Thyroid gland (tissue), 4 donors: ENCODE data around the gene OXLD1. TPM values are rescaled to one million over a fixed set of nuclear protein-coding genes. Genes with fewer than 3 reads are reported as not detected.
A peak's percentile ranks its signal among the peaks of the same experiment; 100 is the strongest.

Experiments used
- DNase-seq, 2 donors: peaks; one replicate each; pipeline ENCODE4 v3.0.0-alpha.2; 2019
- H3K27ac ChIP-seq, 3 donors: fragments of 200-600 bp; sonication (generic); 1 replicate in 2 of 3; 2 replicates in 1 of 3; pipeline ENCODE4 v1.5.1; 2016 to 2019; ENCODE audit warnings: mild to moderate bottlenecking in 1 of 3, moderate library complexity in 1 of 3
- H3K27me3 ChIP-seq: fragments of 200-600 bp; sonication (generic); one replicate; pipeline ENCODE4 v1.5.1; 2019
- H3K36me3 ChIP-seq, 2 donors: fragments of 200-600 bp; sonication (generic); one replicate each; pipeline ENCODE4 v1.5.1; 2016 to 2019
- H3K4me1 ChIP-seq, 2 donors: fragments of 200-600 bp; sonication (generic); one replicate each; pipeline ENCODE4 v1.5.1; 2017 to 2019
- H3K4me3 ChIP-seq, 3 donors: fragments of 200-600 bp; sonication (generic); replicated peaks in 1 of 3; 1 replicate in 2 of 3; 2 replicates in 1 of 3; pipeline ENCODE4 v1.5.1; 2016; ENCODE audit warnings: mild to moderate bottlenecking in 1 of 3
- H3K9me3 ChIP-seq: fragments of 200-600 bp; sonication (generic); one replicate; pipeline ENCODE4 v1.5.1; 2017
- POLR2A ChIP-seq, 2 donors: fragments of 450-650 bp; IDR thresholded peaks; one replicate each; pipeline ENCODE4 v1.6.1; 2017; ENCODE audit warnings: antibody characterized with exemption in 2 of 2, mild to moderate bottlenecking in 2 of 2, moderate library complexity in 1 of 2
- WGBS, 2 donors: methylation state at CpG; one replicate each; pipeline ENCODE4 v1.1.5; 2017; 5-methylcytosine and 5-hydroxymethylcytosine counted together
- intact Hi-C: fragments of 100-400 bp; cut with DNase I; formaldehyde crosslinking; loops from one replicate; pipeline ENCODE4 v1.15.1; 2023
- total RNA-seq, 4 donors: library from RNA; depleted of rRNA; stranded (reverse); fragments of >200 nt; gene quantifications; one replicate each; pipeline ENCODE4 v1.2.3, GENCODE V29; 2016
- TF ChIP-seq, protein P1 (sequence below), 6 experiments: fragments of 200-600 bp in 3 of 6; fragments of 450-650 bp in 3 of 6; sonication (generic) in 3 of 6; IDR thresholded peaks; one replicate each; pipeline ENCODE4 v1.5.1; 2016 to 2019; ENCODE audit warnings: antibody characterized with exemption in 6 of 6, mild to moderate bottlenecking in 2 of 6, inconsistent platforms in 1 of 6, moderate library complexity in 1 of 6

Gene OXLD1
- total RNA-seq, 4 donors from 2014 or later = 20.5 to 46.3 (median 34.2) TPM

DNA sequence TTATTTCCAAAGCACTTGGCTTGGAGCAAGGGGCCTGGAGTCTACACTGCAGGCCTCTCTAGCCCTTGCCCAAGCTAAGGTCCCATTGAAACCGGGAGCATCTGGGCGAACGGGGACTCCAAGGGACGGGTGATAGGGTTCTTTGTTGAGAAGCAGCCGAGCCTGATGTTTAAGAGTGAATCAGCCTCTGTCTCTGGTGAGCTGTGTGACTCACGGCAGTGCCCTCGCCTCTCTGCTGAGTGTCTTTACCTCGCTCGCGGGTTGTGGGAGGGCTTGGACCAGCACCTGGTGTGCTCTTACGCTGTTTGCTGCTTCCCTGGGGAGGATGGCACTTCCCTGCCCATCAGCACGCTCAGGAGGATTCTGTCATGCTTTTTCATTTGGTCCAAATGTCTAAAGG is 18.7 kb upstream of the OXLD1 start:
- 81% methylated on average over 7 to 11 of the region's 12 CpGs for WGBS, 2 donors
- Histone ChIP-seq H3K27me3 (no peaks in the 10 kb centered on the region), H3K27ac (no peak overlapping the region), H3K4me3 (peak overlapping the region in 1 of 3 donors; percentile 72), H3K4me1 (peaks cover 19 to 26% of the 10 kb centered on the region in 2 donors), H3K9me3 (no peaks in the 10 kb centered on the region), H3K36me3 (peaks cover 37 to 39% of the 10 kb centered on the region in 2 donors)
- intact Hi-C loops = no loop called here
- TF ChIP-seq, protein P1, sequence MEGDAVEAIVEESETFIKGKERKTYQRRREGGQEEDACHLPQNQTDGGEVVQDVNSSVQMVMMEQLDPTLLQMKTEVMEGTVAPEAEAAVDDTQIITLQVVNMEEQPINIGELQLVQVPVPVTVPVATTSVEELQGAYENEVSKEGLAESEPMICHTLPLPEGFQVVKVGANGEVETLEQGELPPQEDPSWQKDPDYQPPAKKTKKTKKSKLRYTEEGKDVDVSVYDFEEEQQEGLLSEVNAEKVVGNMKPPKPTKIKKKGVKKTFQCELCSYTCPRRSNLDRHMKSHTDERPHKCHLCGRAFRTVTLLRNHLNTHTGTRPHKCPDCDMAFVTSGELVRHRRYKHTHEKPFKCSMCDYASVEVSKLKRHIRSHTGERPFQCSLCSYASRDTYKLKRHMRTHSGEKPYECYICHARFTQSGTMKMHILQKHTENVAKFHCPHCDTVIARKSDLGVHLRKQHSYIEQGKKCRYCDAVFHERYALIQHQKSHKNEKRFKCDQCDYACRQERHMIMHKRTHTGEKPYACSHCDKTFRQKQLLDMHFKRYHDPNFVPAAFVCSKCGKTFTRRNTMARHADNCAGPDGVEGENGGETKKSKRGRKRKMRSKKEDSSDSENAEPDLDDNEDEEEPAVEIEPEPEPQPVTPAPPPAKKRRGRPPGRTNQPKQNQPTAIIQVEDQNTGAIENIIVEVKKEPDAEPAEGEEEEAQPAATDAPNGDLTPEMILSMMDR (IDR thresholded peaks at IDR 0.05) = no peak
- no peak for TF ChIP-seq POLR2A (IDR thresholded peaks at IDR 0.05)
- no peak for DNase-seq

GRCh38 chr17:81684442-81684911 is 18.1 kb upstream of the OXLD1 start:
- H3K27me3 ChIP-seq = no peaks in the 10 kb centered on the region
- peaks cover 19 to 26% of the 10 kb centered on the region in 2 donors for H3K4me1 ChIP-seq
- intact Hi-C loops = no loop called here
- 4 to 8% methylated on average over 8 to 15 of the region's 16 CpGs for whole genome bisulfite sequencing, 2 donors
- no peak for TF ChIP-seq POLR2A (IDR thresholded peaks at IDR 0.05)
- TF ChIP-seq, protein P1 (IDR thresholded peaks at IDR 0.05) = no peak
- peak overlapping the region in 2 of 3 donors; percentile 25 to 55 for H3K27ac ChIP-seq
- H3K36me3 ChIP-seq = peaks cover 34 to 35% of the 10 kb centered on the region in 2 donors
- no peaks in the 10 kb centered on the region for H3K9me3 ChIP-seq
- DNase-seq = no peak
- H3K4me3 ChIP-seq = peak overlapping the region; percentile 44 to 81 (median 72)

DNA sequence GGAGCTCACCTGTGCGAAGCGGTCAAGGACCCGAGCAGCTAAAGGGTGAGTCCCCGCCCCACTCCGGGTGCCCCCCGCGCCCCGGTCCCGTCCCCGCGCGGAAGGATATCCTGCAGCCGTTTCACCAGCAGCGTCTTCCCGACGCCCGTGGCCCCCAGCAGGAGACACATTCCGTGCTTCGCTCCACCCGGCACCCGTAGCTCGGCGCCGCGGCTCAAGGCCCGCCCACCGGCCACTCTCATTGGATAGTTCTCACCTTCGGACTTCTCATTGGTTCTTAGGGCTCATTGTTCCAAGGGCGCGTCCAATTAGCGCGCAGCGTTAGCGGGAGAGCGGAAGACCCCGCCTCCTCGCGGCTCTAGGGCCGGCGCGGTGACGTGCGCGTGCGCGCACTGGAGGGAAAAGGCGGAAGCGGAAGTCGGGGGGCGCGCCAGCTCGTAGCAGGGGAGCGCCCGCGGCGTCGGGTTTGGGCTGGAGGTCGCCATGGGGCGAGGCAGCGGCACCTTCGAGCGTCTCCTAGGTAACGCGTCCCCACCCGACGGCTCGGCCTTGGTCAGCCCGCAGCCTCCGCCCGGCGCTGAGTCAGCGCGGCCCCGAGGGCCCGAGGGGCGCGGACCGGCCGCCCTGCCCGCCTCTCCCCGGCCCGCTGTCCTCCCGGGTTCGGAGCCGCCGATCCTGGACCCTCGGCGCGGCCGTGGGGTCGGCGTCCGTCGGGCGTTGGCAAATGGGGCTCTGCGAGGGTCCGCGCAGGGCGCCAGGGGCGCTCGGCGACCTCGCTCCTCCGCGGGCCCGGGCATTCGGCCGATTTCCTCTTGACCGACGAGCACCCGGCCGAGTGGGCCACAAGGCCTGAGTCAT is 17.4 kb upstream of the OXLD1 start, which contains the start of the genes ARL16 and HGS:
TSS of gene ARL16 (minus strand) at position 214 of the 858 bp plus-strand sequence. CDS start at position 170, 44 bp downstream.
TSS of gene HGS (plus strand) at position 428 of the 858 bp plus-strand sequence. CDS start at position 484, 56 bp downstream.
- Histone ChIP-seq H3K36me3 (peaks cover 27 to 29% of the 10 kb centered on the region in 2 donors), H3K4me1 (peaks cover 19 to 26% of the 10 kb centered on the region in 2 donors), H3K27me3 (no peaks in the 10 kb centered on the region), H3K9me3 (no peaks in the 10 kb centered on the region), H3K4me3 (peak within 1 kb of the TSS; percentile 44 to 81 (median 72)), H3K27ac (peak within 1 kb of the TSS in 2 of 3 donors; percentile 55 to 88)
- TF ChIP-seq, protein P1 (IDR thresholded peaks at IDR 0.05) = no peak
- peak in 1 of 2 donors; percentile 71 for TF ChIP-seq POLR2A (IDR thresholded peaks at IDR 0.05)
- peak; percentile 97 to 98 for DNase-seq
- 0% methylated on average over 1 to 27 of the region's 112 CpGs for WGBS, 2 donors
- intact Hi-C loops = no loop called here

GRCh38 chr17:81683208-81683583 is 16.8 kb upstream of the OXLD1 start:
- 0 to 3% methylated on average over 6 to 7 of the region's 37 CpGs for WGBS, 2 donors
- Histone ChIP-seq H3K4me1 (peaks cover 19 to 26% of the 10 kb centered on the region in 2 donors), H3K36me3 (peaks cover 21 to 22% of the 10 kb centered on the region in 2 donors), H3K27ac (peak overlapping the region in 2 of 3 donors; percentile 39 to 88), H3K4me3 (peak overlapping the region; percentile 44 to 72 (median 70)), H3K9me3 (no peaks in the 10 kb centered on the region), H3K27me3 (no peaks in the 10 kb centered on the region)
- intact Hi-C loops = no loop called here
- no peak for DNase-seq
- no peak for TF ChIP-seq POLR2A (IDR thresholded peaks at IDR 0.05)
- TF ChIP-seq, protein P1 (IDR thresholded peaks at IDR 0.05) = no peak
